H1 (cell line): ENCODE data around the gene ZBTB46. TPM values are rescaled to one million over a fixed set of nuclear protein-coding genes. Genes with fewer than 3 reads are reported as not detected.

Source experiments
- CTCF ChIA-PET: fragments of 300-600 bp; sonication (Branson Sonifier 250); formaldehyde crosslinking; loops from one replicate; lab custom pipeline; 2021; ENCODE audit not compliant: partially characterized antibody; lab: Charles Lee
- POLR2A ChIA-PET: fragments of 300-600 bp; sonication (Branson Sonifier 250); formaldehyde crosslinking; loops from one replicate; lab custom pipeline; 2021; ENCODE audit warnings: inconsistent platforms; ENCODE audit not compliant: partially characterized antibody; lab: Charles Lee
- DNase-seq, 2 experiments: peaks; one replicate each; pipeline versions ENCODE4 v3.0.0 to v3.0.0-alpha.2; 2010 to 2022; ENCODE audit warnings: low spot score in 2 of 2, low read depth in 1 of 2, mixed read lengths in 1 of 2
- FAIRE-seq: peaks from 2 replicates; lab custom pipeline; 2011; peaks lifted over from hg19 to GRCh38; lab: Jason Lieb, UNC
- H2AFZ ChIP-seq: 2 replicates; pipeline ENCODE4 v1.8.1; 2012; ENCODE audit warnings: low read length, inconsistent platforms
- H2AK5ac ChIP-seq: 2 replicates; pipeline ENCODE4 v1.6.1; 2013; ENCODE audit warnings: low read depth, low read length
- H2BK120ac ChIP-seq: replicated peaks from 2 replicates; pipeline ENCODE3; 2013; ENCODE audit warnings: low read depth, low read length, inconsistent platforms
- H2BK12ac ChIP-seq: 2 replicates; pipeline ENCODE4 v1.6.1; 2013; ENCODE audit warnings: low read depth, low read length
- H2BK15ac ChIP-seq: 2 replicates; pipeline ENCODE4 v1.6.1; 2013; ENCODE audit warnings: low read length
- H2BK20ac ChIP-seq: 2 replicates; pipeline ENCODE4 v1.6.1; 2013; ENCODE audit warnings: low read length
- H2BK5ac ChIP-seq: 2 replicates; pipeline ENCODE4 v1.6.1; 2013; ENCODE audit warnings: low read depth, low read length
- H3K14ac ChIP-seq: 2 replicates; pipeline ENCODE4 v1.6.1; 2013; ENCODE audit warnings: inconsistent platforms; ENCODE audit not compliant: insufficient read length
- H3K18ac ChIP-seq: 2 replicates; pipeline ENCODE4 v1.6.1; 2013; ENCODE audit warnings: low read length; ENCODE audit errors: extremely low read depth
- H3K23ac ChIP-seq: 2 replicates; pipeline ENCODE4 v1.6.1; 2013; ENCODE audit warnings: inconsistent platforms; ENCODE audit not compliant: insufficient read length
- H3K23me2 ChIP-seq: 2 replicates; pipeline ENCODE4 v1.6.1; 2013; ENCODE audit warnings: low read depth, low read length
- H3K27ac ChIP-seq: 2 replicates; pipeline ENCODE4 v1.6.1; 2011; ENCODE audit warnings: low read depth, low read length, inconsistent platforms
- H3K27me3 ChIP-seq, 4 experiments: replicated peaks in 1 of 4; 1 replicate in 1 of 4; 2 replicates in 3 of 4; pipeline versions ENCODE4 v1.6.1 to v1.8.1; 2011 to 2013; ENCODE audit warnings: low read length in 3 of 4, mild to moderate bottlenecking in 3 of 4, inconsistent platforms in 2 of 4, mixed read lengths in 2 of 4, moderate library complexity in 1 of 4; ENCODE audit not compliant: control insufficient read depth in 3 of 4, insufficient read depth in 3 of 4; ENCODE audit errors: extremely low read depth in 1 of 4
- H3K36me3 ChIP-seq, 4 experiments: 2 replicates each; pipeline versions ENCODE4 v1.6.1 to v1.8.1; 2011 to 2013; ENCODE audit warnings: mild to moderate bottlenecking in 4 of 4, low read length in 3 of 4, moderate library complexity in 2 of 4, control low read depth in 1 of 4, inconsistent platforms in 1 of 4; ENCODE audit not compliant: insufficient read depth in 4 of 4, control insufficient read depth in 2 of 4
- H3K4ac ChIP-seq: replicated peaks from 2 replicates; pipeline ENCODE3; 2013; ENCODE audit warnings: low read length, low read depth, mixed read lengths, inconsistent platforms; ENCODE audit not compliant: insufficient read length
- H3K4me1 ChIP-seq, 4 experiments: replicated peaks in 1 of 4; 1 replicate in 1 of 4; 2 replicates in 3 of 4; pipeline versions ENCODE4 v1.6.1 to v1.8.1; 2011 to 2013; ENCODE audit warnings: low read length in 3 of 4, inconsistent platforms in 2 of 4, mixed read lengths in 1 of 4; ENCODE audit not compliant: insufficient read depth in 4 of 4, control insufficient read depth in 3 of 4
- H3K4me2 ChIP-seq, 2 experiments: 2 replicates each; pipeline versions ENCODE4 v1.6.1 to v1.8.1; 2011 to 2013; ENCODE audit warnings: low read depth in 2 of 2, low read length in 2 of 2, control low read depth in 1 of 2, inconsistent platforms in 1 of 2, mild to moderate bottlenecking in 1 of 2; ENCODE audit not compliant: insufficient read depth in 1 of 2
- H3K4me3 ChIP-seq, 4 experiments: fragments of 200-600, 300-600 bp in 1 of 4; sonication (generic), shearing (Covaris generic), sonication (Bioruptor Twin) in 1 of 4; 2 replicates each; pipeline versions ENCODE4 v1.5.1 to v1.8.1; 2011 to 2016; ENCODE audit warnings: low read length in 4 of 4, low read depth in 3 of 4, control low read depth in 2 of 4, inconsistent platforms in 2 of 4, mild to moderate bottlenecking in 2 of 4, mixed read lengths in 1 of 4, moderate library complexity in 1 of 4; ENCODE audit not compliant: insufficient read depth in 2 of 4; ENCODE audit errors: extremely low read depth in 1 of 4
- H3K56ac ChIP-seq: replicated peaks from 2 replicates; pipeline ENCODE3; 2013; ENCODE audit warnings: low read depth, mild to moderate bottlenecking, mixed read lengths, low read length, inconsistent platforms; ENCODE audit not compliant: insufficient read length
- H3K79me1 ChIP-seq: 2 replicates; pipeline ENCODE4 v1.6.1; 2013; ENCODE audit warnings: low read depth, low read length, control low read depth
- H3K79me2 ChIP-seq, 2 experiments: 2 replicates each; pipeline versions ENCODE4 v1.6.1 to v1.8.1; 2012 to 2013; ENCODE audit warnings: low read length in 2 of 2, mild to moderate bottlenecking in 2 of 2, inconsistent platforms in 1 of 2; ENCODE audit not compliant: insufficient read depth in 2 of 2, control insufficient read depth in 1 of 2
- H3K9ac ChIP-seq, 4 experiments: replicated peaks in 1 of 4; 1 replicate in 1 of 4; 2 replicates in 3 of 4; pipeline versions ENCODE4 v1.6.1 to v1.8.1; 2011 to 2013; ENCODE audit warnings: low read depth in 3 of 4, low read length in 3 of 4, control low read depth in 2 of 4, mild to moderate bottlenecking in 2 of 4, moderate library complexity in 2 of 4, inconsistent platforms in 1 of 4; ENCODE audit errors: extremely low read depth in 1 of 4
- H3K9me3 ChIP-seq, 2 experiments: 2 replicates each; pipeline versions ENCODE4 v1.6.1 to v1.8.1; 2012 to 2013; ENCODE audit warnings: mild to moderate bottlenecking in 2 of 2, moderate library complexity in 2 of 2, control low read depth in 1 of 2, inconsistent platforms in 1 of 2, low read depth in 1 of 2, low read length in 1 of 2, mixed read lengths in 1 of 2; ENCODE audit not compliant: insufficient read depth in 2 of 2
- H4K20me1 ChIP-seq, 2 experiments: replicated peaks in 1 of 2; 2 replicates each; pipeline versions ENCODE3 to v1.8.1; 2011 to 2013; ENCODE audit warnings: inconsistent platforms in 2 of 2, low read length in 2 of 2, mild to moderate bottlenecking in 1 of 2; ENCODE audit not compliant: insufficient read depth in 2 of 2, control insufficient read depth in 1 of 2
- H4K5ac ChIP-seq: 2 replicates; pipeline ENCODE4 v1.6.1; 2013; ENCODE audit warnings: low read length, low read depth, mixed read lengths, inconsistent platforms; ENCODE audit not compliant: insufficient read length
- H4K8ac ChIP-seq: 2 replicates; pipeline ENCODE4 v1.8.0; 2013; ENCODE audit warnings: mild to moderate bottlenecking, moderate library complexity, low read length, inconsistent platforms; ENCODE audit not compliant: insufficient read depth; ENCODE audit errors: extremely low read depth
- H4K91ac ChIP-seq: replicated peaks from 2 replicates; pipeline ENCODE3; 2013; ENCODE audit warnings: low read length, mixed read lengths, inconsistent platforms; ENCODE audit not compliant: insufficient read length
- ASH2L ChIP-seq: fragments of 200-600, 300-600 bp; sonication (generic); IDR thresholded peaks from one replicate; pipeline ENCODE4 v1.7.1; 2017; ENCODE audit warnings: low read length
- ATF2 ChIP-seq: IDR thresholded peaks from 2 replicates; pipeline ENCODE4 v1.6.1; 2012; ENCODE audit warnings: low read length, inconsistent platforms
- GTF2F1 ChIP-seq: IDR thresholded peaks from 2 replicates; pipeline ENCODE4 v1.6.1; 2012; ENCODE audit warnings: low read depth, low read length, improper control_type of control experiment, borderline replicate concordance
- HDAC2 ChIP-seq, 2 experiments: fragments of 300-600 bp in 1 of 2; sonication (generic) in 1 of 2; IDR thresholded peaks; 2 replicates each; pipeline ENCODE4 v1.6.1; 2011 to 2012; ENCODE audit warnings: low read depth in 2 of 2, low read length in 2 of 2, mild to moderate bottlenecking in 2 of 2, moderate library complexity in 2 of 2, borderline replicate concordance in 1 of 2, inconsistent platforms in 1 of 2
- POLR2AphosphoS5 ChIP-seq: IDR thresholded peaks from 2 replicates; pipeline ENCODE4 v1.6.1; 2011; ENCODE audit warnings: low read depth, low read length
- RNF2 ChIP-seq: fragments of 200-900, 300-1000 bp; sonication (generic); IDR thresholded peaks from 2 replicates; pipeline ENCODE4 v1.7.1; 2016; ENCODE audit warnings: borderline replicate concordance, low read depth, mild to moderate bottlenecking, antibody characterized with exemption, low read length; ENCODE audit not compliant: poor library complexity, severe bottlenecking; ENCODE audit errors: missing control alignments
- SP1 ChIP-seq: IDR thresholded peaks from 2 replicates; pipeline ENCODE4 v1.6.1; 2011; ENCODE audit warnings: low read depth, low read length
- TAF1 ChIP-seq: IDR thresholded peaks from 2 replicates; pipeline ENCODE4 v1.6.1; 2011; ENCODE audit warnings: mild to moderate bottlenecking, low read depth, low read length
- WGBS, 2 experiments: shearing (Covaris generic) in 1 of 2; methylation state at CpG; one replicate each; pipeline versions ENCODE4 v1.1.6 to v1.1.7; 2013 to 2015; ENCODE audit warnings: low lambda C conversion rate in 2 of 2, mixed read lengths in 2 of 2, inconsistent platforms in 1 of 2, low coverage in 1 of 2, missing lambda C conversion rate in 1 of 2; ENCODE audit not compliant: insufficient replicate concordance in 2 of 2, insufficient coverage in 1 of 2, insufficient read length in 1 of 2; ENCODE audit errors: extremely low coverage in 1 of 2, missing lambda C conversion rate in 1 of 2; 5-methylcytosine and 5-hydroxymethylcytosine counted together
- polyA plus RNA-seq, 7 experiments: library from polyadenylated mRNA; depleted of rRNA in 3 of 7; stranded (reverse) in 5 of 7; unstranded in 2 of 7; fragments of >200 nt in 5 of 7; fragments of 200-250 nt in 2 of 7; gene quantifications; 1 replicate in 5 of 7; 2 replicates in 1 of 7; 4 replicates in 1 of 7; pipeline versions ENCODE4 v1.2.1 to v1.2.3, GENCODE V29; 2011 to 2013; ENCODE audit warnings: missing spikeins in 2 of 7, mixed read lengths in 2 of 7
- total RNA-seq: library from RNA; stranded (reverse); fragmentation: NEBNext Ultra II Directional; extraction: Animal tissue kit (Norgen Biotek cat#: 25700); gene quantifications from 2 replicates; pipeline ENCODE4 v1.2.1, GENCODE V29; 2021
- TF ChIP-seq, protein P1 (sequence below), 3 experiments: IDR thresholded peaks; 1 replicate in 2 of 3; 2 replicates in 1 of 3; pipeline versions ENCODE4 v1.5.1 to v1.6.1; 2011; ENCODE audit warnings: low read length in 3 of 3, mild to moderate bottlenecking in 3 of 3, inconsistent platforms in 2 of 3, low read depth in 1 of 3, moderate library complexity in 1 of 3; ENCODE audit not compliant: insufficient read depth in 1 of 3; ENCODE audit errors: control extremely low read depth in 1 of 3

Gene ZBTB46
- total and polyA plus RNA-seq, 2 of the 8 experiments (the other 6 are each of a cell fraction or from before 2014, with no cell fraction given): 6.4 to 22.4 TPM

DNA sequence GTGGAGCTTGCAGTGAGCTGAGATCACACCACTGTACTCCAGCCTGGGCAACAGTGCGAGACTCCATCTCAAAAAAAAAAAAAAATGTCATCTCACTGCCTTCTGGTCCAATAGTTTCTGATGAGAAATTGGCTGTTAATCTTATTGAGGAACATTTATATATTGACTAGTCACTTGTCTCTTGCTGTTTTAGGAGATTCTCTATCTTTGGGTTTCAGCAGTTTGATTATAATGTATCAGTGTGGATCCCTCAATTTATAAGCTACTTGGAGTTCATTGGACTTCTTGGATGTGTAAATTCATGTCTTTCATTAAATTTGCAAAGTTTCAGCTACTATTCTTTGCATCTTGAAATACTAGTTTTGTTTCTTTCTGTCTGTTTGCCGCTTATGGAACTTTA lies 112.1 kb downstream of the ZBTB46 start:
- no peak overlapping the region for H2AK5ac ChIP-seq
- no peaks in the 10 kb centered on the region for H3K23me2 ChIP-seq
- FAIRE-seq (no peak), DNase-seq (no peak)
- H3K56ac ChIP-seq: no peak overlapping the region
- no peak overlapping the region for H2AFZ ChIP-seq
- no peak overlapping the region for H2BK20ac ChIP-seq
- H3K27me3 ChIP-seq: no peaks in the 10 kb centered on the region
- peaks cover 0 to 43% of the 10 kb centered on the region in 2 experiments; a peak in 2 of 4 replicates for H3K79me2 ChIP-seq
- H4K8ac ChIP-seq: no peak overlapping the region
- no peak overlapping the region for H3K4me3 ChIP-seq
- TF ChIP-seq ATF2 (no peak), TAF1 (no peak), ASH2L (no peak), GTF2F1 (no peak), POLR2AphosphoS5 (no peak), HDAC2 (IDR thresholded peaks at IDR 0.05; ENCODE audit: borderline replicate concordance in 1 of 2, low read depth in 2 of 2, low read length in 2 of 2) (no peak), SP1 (no peak), RNF2 (no peak)
- TF ChIP-seq, protein P1, sequence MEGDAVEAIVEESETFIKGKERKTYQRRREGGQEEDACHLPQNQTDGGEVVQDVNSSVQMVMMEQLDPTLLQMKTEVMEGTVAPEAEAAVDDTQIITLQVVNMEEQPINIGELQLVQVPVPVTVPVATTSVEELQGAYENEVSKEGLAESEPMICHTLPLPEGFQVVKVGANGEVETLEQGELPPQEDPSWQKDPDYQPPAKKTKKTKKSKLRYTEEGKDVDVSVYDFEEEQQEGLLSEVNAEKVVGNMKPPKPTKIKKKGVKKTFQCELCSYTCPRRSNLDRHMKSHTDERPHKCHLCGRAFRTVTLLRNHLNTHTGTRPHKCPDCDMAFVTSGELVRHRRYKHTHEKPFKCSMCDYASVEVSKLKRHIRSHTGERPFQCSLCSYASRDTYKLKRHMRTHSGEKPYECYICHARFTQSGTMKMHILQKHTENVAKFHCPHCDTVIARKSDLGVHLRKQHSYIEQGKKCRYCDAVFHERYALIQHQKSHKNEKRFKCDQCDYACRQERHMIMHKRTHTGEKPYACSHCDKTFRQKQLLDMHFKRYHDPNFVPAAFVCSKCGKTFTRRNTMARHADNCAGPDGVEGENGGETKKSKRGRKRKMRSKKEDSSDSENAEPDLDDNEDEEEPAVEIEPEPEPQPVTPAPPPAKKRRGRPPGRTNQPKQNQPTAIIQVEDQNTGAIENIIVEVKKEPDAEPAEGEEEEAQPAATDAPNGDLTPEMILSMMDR (IDR thresholded peaks at IDR 0.05; ENCODE audit: control extremely low read depth in 1 of 3, insufficient read depth in 1 of 3, low read depth in 1 of 3, low read length in 3 of 3): no peak
- no peak overlapping the region for H2BK12ac ChIP-seq
- ChIA-PET POLR2A (interaction anchor here (0.6 to 2.2 kb wide), 5 partner anchors 11 to 173 kb away, joined by 3 to 5 read pairs (median 4); partner anchors contain the start of genes ARFRP1, LIME1, SLC2A4RG and ZGPAT), CTCF (interaction anchor here (0.7 to 1.4 kb wide), 3 partner anchors 21 to 1458 kb away, joined by 3 read pairs; no protein-coding TSS in a partner anchor)
- H4K5ac ChIP-seq: no peak overlapping the region
- no peak overlapping the region for H2BK120ac ChIP-seq
- peaks cover 0 to 3% of the 10 kb centered on the region in 2 experiments for H4K20me1 ChIP-seq
- H3K79me1 ChIP-seq: peaks cover 3% of the 10 kb centered on the region; the same call in 1 of the 2 replicates
- no peak overlapping the region for H3K4me2 ChIP-seq
- H3K4ac ChIP-seq: no peak overlapping the region
- no peak overlapping the region for H3K14ac ChIP-seq
- no peak overlapping the region for H2BK5ac ChIP-seq
- H3K9ac ChIP-seq: no peak overlapping the region
- peaks cover 0 to 9% (median 2%) of the 10 kb centered on the region in 4 experiments; a peak in 4 of 8 replicates for H3K36me3 ChIP-seq
- no peak overlapping the region for H3K27ac ChIP-seq
- H3K4me1 ChIP-seq: no peaks in the 10 kb centered on the region
- no peak overlapping the region for H4K91ac ChIP-seq
- no peaks in the 10 kb centered on the region for H3K9me3 ChIP-seq
- no peak overlapping the region for H2BK15ac ChIP-seq
- H3K23ac ChIP-seq: no peak overlapping the region
- H3K18ac ChIP-seq: no peak overlapping the region
- 83% methylated on average over 1 of the region's 2 CpGs; no CpG with 5 or more reads in 1 of the 2 experiments for WGBS, 2 experiments
